ENCODE measurements around the gene GP2.

GRCh38 chr16:20308266-20308665 lies 19.0 kb downstream of the GP2 start:
- TF ChIP-seq CTCF (IDR thresholded peaks at IDR 0.05) (no peak), EZH2 (IDR thresholded peaks at IDR 0.05; ENCODE audit: borderline replicate concordance, insufficient read depth, low read depth, low read length, poor library complexity, severe bottlenecking) (no peak)
